AG20443 (cell line): ENCODE data around the gene GPX1.
"Not testable (repeated sequence)": the region's sequence is repeated elsewhere in the genome, so short reads cannot be mapped to it uniquely, and the experiment has no call there.

Experiments
- DNase-seq: peaks from one replicate; pipeline ENCODE4 v3.0.0; 2012; ENCODE audit warnings: low spot score, mixed read lengths

The GPX1 gene

GRCh38 chr3:49357443-49358216 is 523 bp downstream of the GPX1 start:
- peak; percentile 81 for DNase-seq

GRCh38 chr3:49357095-49357442 is 1.1 kb downstream of the GPX1 start:
- not testable (repeated sequence) for DNase-seq

GRCh38 chr3:49352890-49353421 is 5.2 kb downstream of the GPX1 start:
- no peak for DNase-seq

- no peak for DNase-seq
These were observed 5.9 kb downstream of the GPX1 start for GRCh38 chr3:49352281-49352680.

- peak; percentile 72 for DNase-seq
These were observed 6.6 kb downstream of the GPX1 start for GRCh38 chr3:49351521-49352011.

GRCh38 chr3:49349348-49350114 is 8.6 kb downstream of the GPX1 start:
- no peak for DNase-seq

- not testable (repeated sequence) for DNase-seq
These were observed 9.8 kb downstream of the GPX1 start for GRCh38 chr3:49348361-49348760.

- DNase-seq = peak; percentile 55
These were observed 11.3 kb downstream of the GPX1 start for GRCh38 chr3:49346797-49347251.

GRCh38 chr3:49343163-49343562 is 15.0 kb downstream of the GPX1 start:
- no peak for DNase-seq

- no peak for DNase-seq
These were observed 16.2 kb downstream of the GPX1 start for GRCh38 chr3:49341996-49342395.

GRCh38 chr3:49339941-49340800 is 18.0 kb downstream of the GPX1 start, which contains the start of gene USP4:
USP4 (minus strand) TSS chr3:49340053; CDS start chr3:49340024, 29 bp downstream.
- peak; percentile 93 for DNase-seq

GRCh38 chr3:49339581-49339940 is 18.6 kb downstream of the GPX1 start:
- peak; percentile 37 for DNase-seq

- DNase-seq = no peak
These were observed 24.1 kb downstream of the GPX1 start for GRCh38 chr3:49333916-49334633.

GRCh38 chr3:49333091-49333490 is 25.1 kb downstream of the GPX1 start:
- no peak for DNase-seq

GRCh38 chr3:49329186-49329585 is 29.0 kb downstream of the GPX1 start:
- DNase-seq = no peak

- DNase-seq = not testable (repeated sequence)
These were observed 29.8 kb downstream of the GPX1 start for GRCh38 chr3:49328350-49328749.

GRCh38 chr3:49327485-49327884 is 30.7 kb downstream of the GPX1 start:
- DNase-seq = no peak

- DNase-seq = no peak
These were observed 33.4 kb downstream of the GPX1 start for GRCh38 chr3:49324768-49325167.

- DNase-seq = no peak
These were observed 41.3 kb downstream of the GPX1 start for GRCh38 chr3:49316696-49317457.

GRCh38 chr3:49313896-49314688 is 44.1 kb downstream of the GPX1 start:
- no peak for DNase-seq
